Hippocampal formation (tissue), 2 donors: ENCODE data around the gene FSTL4.
"Not testable (repeated sequence)": the region's sequence is repeated elsewhere in the genome, so short reads cannot be mapped to it uniquely, and the experiment has no call there.

Experiments used
- DNase-seq, 2 donors: peaks; one replicate each; lab custom pipeline; 2025; lab: John Stamatoyannopoulos, UW

Gene FSTL4

GRCh38 chr5:133403741-133404364, 208.5 kb downstream of the FSTL4 start:
- no peak for DNase-seq

DNA sequence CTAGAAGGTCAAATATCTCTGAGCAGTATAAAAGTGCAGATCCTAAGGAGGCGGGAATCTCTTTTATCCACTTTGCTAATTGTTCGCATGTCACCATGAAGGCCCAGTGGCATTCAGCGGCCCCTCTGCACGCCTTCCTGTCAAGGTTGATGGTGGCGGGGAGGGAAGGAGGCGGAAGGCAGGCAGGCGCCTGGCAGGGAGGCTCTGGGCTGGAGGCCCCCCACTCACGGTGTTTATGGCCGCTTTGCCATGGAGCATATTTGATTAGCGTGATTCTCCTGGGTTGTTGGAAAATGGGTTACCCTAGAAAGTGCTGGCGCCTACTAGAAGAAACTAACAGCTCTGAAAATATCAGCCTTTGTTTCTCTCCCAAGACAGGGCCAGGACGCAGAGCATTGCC, 209.6 kb downstream of the FSTL4 start:
- no peak for DNase-seq

GRCh38 chr5:133401731-133402347, 210.5 kb downstream of the FSTL4 start:
- no peak for DNase-seq

DNA sequence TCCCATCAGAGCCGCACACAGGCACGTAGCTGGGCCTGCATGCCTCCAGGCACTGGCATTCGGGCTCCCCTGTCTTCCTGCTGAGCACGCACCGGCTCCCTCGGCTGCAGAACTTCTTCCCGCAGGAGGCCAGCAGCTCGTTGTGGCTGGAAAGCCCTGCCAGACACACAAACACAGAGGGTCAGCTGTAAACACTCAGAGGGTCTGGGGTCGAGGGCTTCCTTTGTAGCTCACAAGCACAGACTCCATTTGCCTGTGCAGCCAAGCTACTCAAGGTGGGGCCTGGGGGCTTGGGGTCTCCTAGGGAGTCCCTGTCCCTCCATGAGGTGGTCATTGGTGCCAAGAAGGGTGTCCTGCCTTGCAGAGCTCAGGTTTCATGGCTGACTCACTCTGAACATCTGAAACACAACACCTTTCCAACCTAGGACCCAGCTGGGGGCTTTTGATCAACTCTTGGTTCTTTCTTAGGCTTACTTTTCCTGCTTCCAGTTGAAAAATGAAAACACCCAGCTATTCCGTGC, 211.4 kb downstream of the FSTL4 start:
- DNase-seq, result no peak

- DNase-seq, result no peak
These were observed 212.2 kb downstream of the FSTL4 start for GRCh38 chr5:133400120-133400519.

DNA sequence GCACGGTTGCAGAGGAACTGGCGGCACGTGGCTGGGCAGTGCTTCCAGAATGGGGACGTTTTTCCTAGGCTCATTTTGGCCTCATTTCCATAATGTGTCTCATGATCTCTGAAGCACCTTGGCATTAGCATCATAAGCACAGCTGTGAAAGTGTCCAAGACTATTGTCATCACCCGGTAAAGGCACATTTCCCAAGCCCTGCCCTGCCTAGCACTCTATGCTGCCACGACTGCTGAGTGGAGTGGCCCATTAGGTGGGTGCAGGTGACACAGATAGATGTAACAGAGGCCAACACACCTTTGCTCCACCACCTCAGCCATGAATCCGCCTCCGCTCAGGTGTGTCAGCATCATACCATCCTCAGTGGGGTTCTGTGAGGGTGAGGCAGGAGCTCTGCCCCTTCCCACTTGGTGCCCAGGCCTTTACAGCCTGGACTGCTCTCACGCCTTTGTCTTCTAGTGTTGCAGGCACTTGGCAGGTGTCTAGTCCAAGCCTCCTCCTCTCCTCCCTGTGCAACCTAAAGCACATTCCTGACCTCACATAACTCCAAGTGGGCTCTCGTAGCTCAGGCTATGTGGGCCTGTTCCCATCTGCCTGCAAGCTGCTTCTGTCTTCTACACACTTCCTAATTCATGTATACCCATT, 213.0 kb downstream of the FSTL4 start:
- DNase-seq, result no peak

DNA sequence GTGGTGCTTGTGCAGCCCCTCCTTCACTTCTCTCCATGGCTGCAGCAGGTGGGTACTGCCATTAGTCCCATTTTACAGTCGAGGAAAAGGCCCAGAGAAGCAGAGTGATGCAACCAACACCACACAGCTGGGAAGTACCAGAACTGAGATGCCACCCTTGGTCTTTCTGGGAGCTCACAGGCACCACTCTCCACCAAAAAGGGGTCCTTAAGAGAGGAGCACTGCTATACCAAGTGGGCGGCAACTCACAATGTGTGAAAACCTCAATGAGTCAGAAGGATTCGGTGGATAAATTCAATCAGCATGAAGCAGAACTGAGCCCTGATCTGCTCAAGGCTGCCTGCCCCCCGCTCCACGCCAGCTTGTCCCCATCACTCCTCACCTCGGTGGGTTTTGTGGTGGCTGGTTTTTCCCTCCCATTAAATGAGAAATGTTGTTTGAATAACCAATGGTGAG, 213.7 kb downstream of the FSTL4 start:
- no peak for DNase-seq

- no peak for DNase-seq
These were observed 214.2 kb downstream of the FSTL4 start for GRCh38 chr5:133397990-133398645.

DNA sequence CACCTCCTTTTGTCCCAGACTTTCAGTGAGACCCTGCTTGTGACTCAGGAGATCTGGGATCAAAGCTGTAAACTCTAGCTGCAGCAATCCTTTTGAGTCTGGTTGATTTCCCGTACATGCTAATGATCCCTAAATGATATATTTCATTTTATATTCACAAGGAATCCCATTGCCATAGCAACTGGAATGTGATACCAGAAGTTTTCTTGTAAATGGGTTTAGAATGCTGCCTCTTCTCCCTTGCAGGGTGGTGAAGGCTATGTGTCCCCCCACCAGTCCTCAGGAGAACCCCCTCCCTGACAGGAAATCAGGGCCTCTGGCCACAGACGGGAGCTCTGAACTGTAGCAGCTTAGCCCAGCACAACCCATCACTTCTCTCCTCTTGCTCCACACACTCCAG, 215.0 kb downstream of the FSTL4 start:
- no peak for DNase-seq

DNA sequence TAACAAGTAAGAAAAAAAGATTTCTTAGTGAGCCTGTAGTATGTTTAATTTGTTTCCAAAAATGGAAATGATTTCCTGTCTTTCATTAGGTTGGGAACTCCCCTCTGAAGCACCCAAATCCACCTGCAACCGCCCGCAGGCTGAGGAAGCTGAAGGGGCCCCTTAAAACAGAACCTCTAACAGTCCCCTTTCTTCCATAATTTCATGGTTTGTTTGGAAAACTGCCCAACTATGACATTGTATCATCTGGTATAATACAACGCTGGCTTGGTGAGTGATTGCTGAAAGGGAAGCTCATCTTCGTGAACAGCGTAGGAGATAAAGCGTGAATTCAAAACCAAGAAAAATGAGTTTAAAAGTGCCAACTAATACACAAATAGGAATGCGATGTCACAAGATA, 215.5 kb downstream of the FSTL4 start:
- no peak for DNase-seq

DNA sequence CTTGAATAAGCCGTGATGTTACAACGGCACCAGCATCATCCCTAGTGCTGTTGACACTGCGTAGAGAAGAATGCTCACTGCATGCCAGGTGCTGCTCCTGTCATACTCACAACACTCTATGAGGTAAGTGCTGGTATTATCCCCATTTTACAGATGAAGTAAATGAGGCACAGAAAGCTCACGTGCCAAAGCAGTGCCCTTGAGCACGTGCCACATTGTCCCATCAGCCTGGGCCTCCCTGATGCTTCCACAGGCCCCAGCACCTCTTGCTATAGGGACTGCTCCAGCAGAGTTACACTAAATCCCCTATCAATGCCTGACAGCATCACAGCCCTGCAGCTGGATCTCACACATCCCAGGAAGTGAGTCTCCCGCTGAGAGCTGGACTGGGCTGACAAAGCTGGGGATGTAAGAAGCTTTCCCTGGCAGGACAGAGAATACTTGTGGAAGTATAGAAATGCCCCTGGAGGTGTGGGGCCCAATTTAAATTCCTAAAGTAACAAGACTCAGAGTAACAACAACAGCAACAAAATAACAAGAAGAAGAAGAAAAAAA, 216.1 kb downstream of the FSTL4 start:
- DNase-seq, result no peak

DNA sequence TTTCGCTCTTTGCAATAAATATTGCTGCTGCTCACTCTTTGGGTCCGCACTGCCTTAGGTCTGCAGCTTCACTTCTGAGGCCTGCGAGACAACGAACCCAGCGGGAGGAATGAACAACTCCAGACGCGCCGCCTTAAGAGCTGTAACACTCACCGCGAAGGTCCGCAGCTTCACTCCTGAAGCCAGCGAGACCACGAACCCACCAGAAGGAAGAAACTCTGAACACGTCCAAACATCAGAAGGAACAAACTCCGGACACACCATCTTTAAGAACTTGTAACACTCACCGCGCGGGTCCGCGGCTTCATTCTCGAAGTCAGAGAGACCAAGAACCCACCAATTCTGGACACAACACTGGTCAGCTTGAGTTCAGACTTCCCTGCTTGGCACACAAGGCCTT, 217.1 kb downstream of the FSTL4 start:
- not testable (repeated sequence) for DNase-seq

- DNase-seq, result not testable (repeated sequence)
These were observed 217.9 kb downstream of the FSTL4 start for GRCh38 chr5:133394477-133394817.

- no peak for DNase-seq
These were observed 218.4 kb downstream of the FSTL4 start for GRCh38 chr5:133393776-133394476.

DNA sequence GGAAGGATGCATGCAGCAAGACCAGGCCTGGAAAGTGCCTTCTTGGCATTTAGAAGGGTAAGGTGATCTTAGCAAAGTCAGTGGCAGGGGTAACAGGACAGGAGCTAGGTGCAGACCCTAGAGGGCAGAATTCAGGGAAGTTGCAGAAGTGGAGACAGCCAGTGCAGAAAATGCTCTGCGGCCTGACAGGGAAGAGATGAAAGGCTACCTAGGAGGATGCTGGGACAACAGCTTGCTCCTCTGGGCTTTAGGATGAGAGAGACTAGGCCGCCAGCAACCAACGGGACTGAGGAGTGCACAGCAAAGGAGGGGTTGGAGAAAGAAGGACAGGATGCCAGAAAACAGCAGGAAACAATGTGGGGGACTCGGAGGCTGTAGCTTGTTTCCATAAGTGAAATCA, 219.9 kb downstream of the FSTL4 start:
- no peak for DNase-seq

GRCh38 chr5:133391354-133392136, 220.8 kb downstream of the FSTL4 start:
- DNase-seq, result no peak

GRCh38 chr5:133390416-133391353, 221.7 kb downstream of the FSTL4 start:
- no peak for DNase-seq

DNA sequence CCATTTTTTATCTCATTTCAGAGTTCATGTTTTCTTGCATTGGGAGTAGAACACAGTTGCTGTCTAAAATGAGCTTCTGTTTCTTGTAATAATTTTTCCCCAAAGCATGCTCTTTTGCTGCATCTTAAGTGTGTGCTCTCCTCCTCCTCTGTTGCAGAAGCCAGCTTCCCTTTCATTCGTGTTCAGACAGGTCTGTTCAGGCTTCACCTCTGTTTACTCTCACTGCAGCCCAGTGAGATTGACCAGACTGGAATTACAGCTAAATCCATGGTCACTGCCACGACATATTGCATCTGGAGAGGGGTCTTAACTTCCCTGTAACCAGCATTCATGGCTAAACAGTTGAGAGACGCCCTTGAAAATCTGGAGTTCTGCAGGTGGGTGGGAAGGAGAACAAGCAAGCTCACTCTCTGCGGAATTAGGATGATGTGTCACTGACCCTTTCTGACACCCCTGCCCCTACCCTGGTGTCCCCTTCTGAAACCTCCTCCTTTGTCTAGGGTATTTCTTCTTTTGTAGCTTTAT, 223.2 kb downstream of the FSTL4 start:
- DNase-seq, result no peak

- DNase-seq, result no peak
These were observed 224.7 kb downstream of the FSTL4 start for GRCh38 chr5:133387621-133388020.

GRCh38 chr5:133387091-133387490, 225.2 kb downstream of the FSTL4 start:
- DNase-seq, result no peak
